RWPE2 (cell line): Measurements from ENCODE around the gene DCPS.

Experiments used
- ATAC-seq: fragments of 200-7000 bp; cut with Tn5 transposase; 3 replicates; pipeline ENCODE4 v1.9.1; 2021; ENCODE audit warnings: low read depth
- DNase-seq: peaks from one replicate; pipeline ENCODE4 v3.0.0-alpha.2; 2020; ENCODE audit warnings: low spot score
- H3K27ac ChIP-seq: fragments of 450-650 bp; 2 replicates; pipeline ENCODE4 v1.5.1; 2017; ENCODE audit warnings: mild to moderate bottlenecking; ENCODE audit not compliant: poor library complexity, severe bottlenecking
- H3K27me3 ChIP-seq: fragments of 250-450 bp; sonication (Bioruptor Pico); 2 replicates; pipeline ENCODE4 v1.5.1; 2021; ENCODE audit warnings: mild to moderate bottlenecking, moderate library complexity; ENCODE audit not compliant: insufficient read depth, poor library complexity, severe bottlenecking
- H3K36me3 ChIP-seq: fragments of 250-450 bp; sonication (Bioruptor Pico); 2 replicates; pipeline ENCODE4 v1.5.1; 2020; ENCODE audit warnings: low read depth, mild to moderate bottlenecking, moderate library complexity
- H3K4me1 ChIP-seq: fragments of 250-450 bp; sonication (Bioruptor Pico); 2 replicates; pipeline ENCODE4 v1.5.1; 2021; ENCODE audit warnings: mild to moderate bottlenecking, moderate library complexity; ENCODE audit not compliant: insufficient read depth, poor library complexity, severe bottlenecking
- H3K4me3 ChIP-seq: fragments of 250-450 bp; sonication (Bioruptor Pico); 2 replicates; pipeline ENCODE4 v1.5.1; 2021; ENCODE audit warnings: mild to moderate bottlenecking, moderate library complexity; ENCODE audit not compliant: severe bottlenecking
- H3K9me3 ChIP-seq: fragments of 250-450 bp; sonication (Bioruptor Pico); 2 replicates; pipeline ENCODE4 v1.5.1; 2021; ENCODE audit warnings: mild to moderate bottlenecking, moderate library complexity; ENCODE audit not compliant: severe bottlenecking
- CTCF ChIP-seq: fragments of 450-650 bp; IDR thresholded peaks from one replicate; pipeline ENCODE4 v1.5.1; 2017; ENCODE audit warnings: mild to moderate bottlenecking, moderate library complexity; ENCODE audit not compliant: poor library complexity, severe bottlenecking

Gene DCPS

GRCh38 chr11:126280595-126280994, 23.3 kb upstream of the DCPS start:
- peaks cover 4% of the 10 kb centered on the region for H3K36me3 ChIP-seq
- no peak overlapping the region for H3K27ac ChIP-seq

GRCh38 chr11:126281245-126281644, 22.6 kb upstream of the DCPS start:
- no peaks in the 10 kb centered on the region for H3K36me3 ChIP-seq

More at GRCh38 chr11:126280595-126280994, 23.3 kb upstream of the DCPS start:
- Histone ChIP-seq H3K27me3 (no peaks in the 10 kb centered on the region), H3K9me3 (no peaks in the 10 kb centered on the region), H3K4me3 (no peak overlapping the region), H3K4me1 (peaks cover 4% of the 10 kb centered on the region)
- no peak for TF ChIP-seq CTCF
- DNase-seq = no peak
- no peak for ATAC-seq

DNA sequence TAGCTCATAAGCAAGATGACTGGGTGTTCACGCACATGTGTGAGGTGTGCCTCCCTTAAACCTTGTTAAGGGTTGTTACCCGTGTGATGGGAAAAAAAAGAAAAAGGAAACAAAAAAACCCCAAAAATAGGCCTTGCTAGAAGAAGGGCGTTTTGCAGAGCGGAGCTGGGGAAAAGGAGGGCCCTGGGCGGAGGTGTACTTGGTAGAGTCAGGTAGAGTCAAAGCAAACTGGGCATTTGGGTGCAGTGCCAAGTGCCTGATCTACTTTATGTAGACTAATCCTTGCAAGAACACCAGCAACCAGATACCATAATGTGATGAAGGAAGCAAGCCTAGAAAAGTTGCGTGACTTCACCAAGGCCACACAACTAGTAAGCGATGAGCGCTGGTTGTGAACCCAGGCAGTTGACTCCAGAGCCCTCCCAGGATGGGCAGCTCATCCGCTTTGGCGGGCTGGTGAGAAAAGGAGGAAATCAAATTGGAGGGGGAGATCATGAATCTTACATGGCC, 22.1 kb upstream of the DCPS start:
- Histone ChIP-seq H3K9me3 (no peaks in the 10 kb centered on the region), H3K27ac (no peak overlapping the region), H3K4me1 (peaks cover 4% of the 10 kb centered on the region), H3K4me3 (no peak overlapping the region), H3K36me3 (no peaks in the 10 kb centered on the region), H3K27me3 (no peaks in the 10 kb centered on the region)
- ATAC-seq (no peak), DNase-seq (no peak)
- TF ChIP-seq CTCF = no peak

More at GRCh38 chr11:126281245-126281644, 22.6 kb upstream of the DCPS start:
- Histone ChIP-seq H3K27me3 (no peaks in the 10 kb centered on the region), H3K9me3 (no peaks in the 10 kb centered on the region), H3K4me1 (peaks cover 4% of the 10 kb centered on the region), H3K4me3 (no peak overlapping the region), H3K27ac (no peak overlapping the region)
- no peak for ATAC-seq
- TF ChIP-seq CTCF = no peak
- DNase-seq = no peak

DNA sequence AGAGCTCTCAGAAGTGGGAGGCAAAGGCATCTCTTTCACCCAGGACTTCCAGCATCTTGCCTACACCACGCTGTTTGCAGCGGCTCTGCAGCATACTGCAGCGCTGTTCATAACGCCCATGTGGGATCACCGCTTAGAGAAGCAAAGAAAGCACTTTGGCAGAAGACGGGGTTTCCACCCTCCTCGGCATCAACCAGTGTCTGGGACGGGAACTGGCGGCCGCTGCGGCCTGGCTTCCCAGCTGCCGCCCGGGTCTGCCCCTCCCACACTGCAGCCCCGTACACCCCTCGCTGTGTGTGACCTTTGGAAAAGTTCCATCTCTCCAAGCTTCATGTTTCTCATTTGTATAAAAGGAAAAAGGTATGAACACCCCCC, 21.5 kb upstream of the DCPS start:
- DNase-seq (no peak), ATAC-seq (peak; percentile 11; the same call in 2 of the 3 replicates)
- Histone ChIP-seq H3K4me3 (peak overlapping the region; percentile 44), H3K36me3 (no peaks in the 10 kb centered on the region), H3K27me3 (no peaks in the 10 kb centered on the region), H3K9me3 (no peaks in the 10 kb centered on the region), H3K27ac (peak overlapping the region; percentile 48), H3K4me1 (peaks cover 4% of the 10 kb centered on the region)
- no peak for TF ChIP-seq CTCF

- H3K4me1 ChIP-seq = peaks cover 4% of the 10 kb centered on the region
- ATAC-seq (peak; percentile 76), DNase-seq (no peak)
- H3K27ac ChIP-seq = peak within 1 kb of the TSS; percentile 48
- TF ChIP-seq CTCF = peak; percentile 7
- no peaks in the 10 kb centered on the region for H3K36me3 ChIP-seq
- H3K27me3 ChIP-seq = no peaks in the 10 kb centered on the region
- H3K9me3 ChIP-seq = no peaks in the 10 kb centered on the region
- H3K4me3 ChIP-seq = peak within 1 kb of the TSS; percentile 44
Observed at GRCh38 chr11:126282736-126283591, 20.9 kb upstream of the DCPS start, which contains the start of gene TIRAP. Gene TIRAP, plus strand, starts transcription at chr11:126283093. Its CDS starts 7,802 bp downstream, at chr11:126290895.
